Duodenal mucosa (tissue), 2 donors: ENCODE results near the gene TMTC2.
"Not testable (repeated sequence)": the region's sequence is repeated elsewhere in the genome, so short reads cannot be mapped to it uniquely, and the experiment has no call there.

ENCODE experiments used
- H3K27ac ChIP-seq: one replicate; pipeline ENCODE4 v1.7.0; 2013; ENCODE audit warnings: low read depth, low read length
- H3K27me3 ChIP-seq, 2 donors: one replicate each; pipeline ENCODE4 v1.7.0; 2013; ENCODE audit warnings: low read length in 2 of 2, control low read depth in 1 of 2; ENCODE audit not compliant: insufficient read depth in 2 of 2, control insufficient read depth in 1 of 2
- H3K36me3 ChIP-seq, 2 donors: one replicate each; pipeline ENCODE4 v1.7.0; 2013; ENCODE audit warnings: low read length in 2 of 2, control low read depth in 1 of 2; ENCODE audit not compliant: insufficient read depth in 2 of 2, control insufficient read depth in 1 of 2
- H3K4me1 ChIP-seq, 2 donors: one replicate each; pipeline ENCODE4 v1.7.0; 2013; ENCODE audit warnings: low read length in 2 of 2, control low read depth in 1 of 2; ENCODE audit not compliant: insufficient read depth in 2 of 2, control insufficient read depth in 1 of 2
- H3K4me3 ChIP-seq, 2 donors: one replicate each; pipeline ENCODE4 v1.7.0; 2013; ENCODE audit warnings: low read length in 2 of 2, low read depth in 1 of 2
- H3K9ac ChIP-seq, 2 donors: one replicate each; pipeline ENCODE4 v1.7.0; 2013; ENCODE audit warnings: low read length in 2 of 2, low read depth in 1 of 2
- H3K9me3 ChIP-seq, 2 donors: one replicate each; pipeline ENCODE4 v1.7.0; 2013; ENCODE audit warnings: low read length in 2 of 2, control low read depth in 1 of 2; ENCODE audit not compliant: control insufficient read depth in 1 of 2

The TMTC2 gene

GRCh38 chr12:82833481-82833880, 146.8 kb downstream of the TMTC2 start:
- H3K36me3 ChIP-seq = no peaks in the 10 kb centered on the region
- H3K9ac ChIP-seq = no peak overlapping the region
- no peaks in the 10 kb centered on the region for H3K27me3 ChIP-seq
- H3K4me3 ChIP-seq = no peak overlapping the region
- no peaks in the 10 kb centered on the region for H3K9me3 ChIP-seq
- no peaks in the 10 kb centered on the region for H3K4me1 ChIP-seq
- no peak overlapping the region for H3K27ac ChIP-seq

GRCh38 chr12:82835217-82835616, 148.5 kb downstream of the TMTC2 start:
- Histone ChIP-seq H3K27ac (no peak overlapping the region), H3K27me3 (no peaks in the 10 kb centered on the region), H3K9ac (no peak overlapping the region), H3K36me3 (no peaks in the 10 kb centered on the region), H3K4me3 (no peak overlapping the region), H3K4me1 (peaks cover 0 to 4% of the 10 kb centered on the region in 2 donors), H3K9me3 (no peaks in the 10 kb centered on the region)

GRCh38 chr12:82838131-82838551, 151.4 kb downstream of the TMTC2 start:
- Histone ChIP-seq H3K27me3 (no peaks in the 10 kb centered on the region), H3K4me1 (peaks cover 0 to 4% of the 10 kb centered on the region in 2 donors), H3K27ac (no peak overlapping the region), H3K9me3 (no peaks in the 10 kb centered on the region), H3K4me3 (no peak overlapping the region), H3K36me3 (no peaks in the 10 kb centered on the region), H3K9ac (no peak overlapping the region)

- no peak overlapping the region for H3K27ac ChIP-seq
- no peak overlapping the region for H3K4me3 ChIP-seq
- no peaks in the 10 kb centered on the region for H3K9me3 ChIP-seq
- H3K27me3 ChIP-seq = no peaks in the 10 kb centered on the region
- H3K36me3 ChIP-seq = no peaks in the 10 kb centered on the region
- peaks cover 0 to 4% of the 10 kb centered on the region in 2 donors for H3K4me1 ChIP-seq
- H3K9ac ChIP-seq = no peak overlapping the region
These were observed 152.1 kb downstream of the TMTC2 start for GRCh38 chr12:82838827-82839226.

GRCh38 chr12:82839796-82840195, 153.1 kb downstream of the TMTC2 start:
- Histone ChIP-seq H3K27ac (no peak overlapping the region), H3K4me1 (peaks cover 0 to 4% of the 10 kb centered on the region in 2 donors), H3K36me3 (no peaks in the 10 kb centered on the region), H3K9ac (no peak overlapping the region), H3K27me3 (no peaks in the 10 kb centered on the region), H3K9me3 (no peaks in the 10 kb centered on the region), H3K4me3 (no peak overlapping the region)

- no peaks in the 10 kb centered on the region for H3K9me3 ChIP-seq
- no peak overlapping the region for H3K4me3 ChIP-seq
- peaks cover 0 to 4% of the 10 kb centered on the region in 2 donors for H3K4me1 ChIP-seq
- H3K9ac ChIP-seq = no peak overlapping the region
- no peaks in the 10 kb centered on the region for H3K27me3 ChIP-seq
- H3K27ac ChIP-seq = no peak overlapping the region
- H3K36me3 ChIP-seq = no peaks in the 10 kb centered on the region
These were observed 154.8 kb downstream of the TMTC2 start for GRCh38 chr12:82841487-82841904.

- no peaks in the 10 kb centered on the region for H3K36me3 ChIP-seq
- H3K27ac ChIP-seq = no peak overlapping the region
- H3K27me3 ChIP-seq = no peaks in the 10 kb centered on the region
- no peak overlapping the region for H3K4me3 ChIP-seq
- peaks cover 0 to 4% of the 10 kb centered on the region in 2 donors for H3K4me1 ChIP-seq
- H3K9ac ChIP-seq = no peak overlapping the region
- no peaks in the 10 kb centered on the region for H3K9me3 ChIP-seq
These were observed 155.8 kb downstream of the TMTC2 start for GRCh38 chr12:82842480-82842879.

- not testable (repeated sequence) for H3K36me3 ChIP-seq, H3K4me1 ChIP-seq, H3K27me3 ChIP-seq, H3K27ac ChIP-seq, H3K9me3 ChIP-seq, H3K9ac ChIP-seq, H3K4me3 ChIP-seq
These were observed 158.4 kb downstream of the TMTC2 start for GRCh38 chr12:82845076-82845475.

- Histone ChIP-seq H3K9me3 (no peaks in the 10 kb centered on the region), H3K27ac (no peak overlapping the region), H3K4me1 (no peaks in the 10 kb centered on the region), H3K36me3 (no peaks in the 10 kb centered on the region), H3K27me3 (no peaks in the 10 kb centered on the region), H3K9ac (no peak overlapping the region), H3K4me3 (no peak overlapping the region)
These were observed 162.1 kb downstream of the TMTC2 start for GRCh38 chr12:82848845-82849244.

GRCh38 chr12:82852529-82852928, 165.8 kb downstream of the TMTC2 start:
- Histone ChIP-seq H3K9ac (no peak overlapping the region), H3K27ac (no peak overlapping the region), H3K27me3 (no peaks in the 10 kb centered on the region), H3K36me3 (no peaks in the 10 kb centered on the region), H3K9me3 (no peaks in the 10 kb centered on the region), H3K4me1 (peaks cover 7% of the 10 kb centered on the region in 2 donors), H3K4me3 (no peak overlapping the region)

- Histone ChIP-seq H3K4me1 (peaks cover 13 to 18% of the 10 kb centered on the region in 2 donors), H3K36me3 (no peaks in the 10 kb centered on the region), H3K9ac (no peak overlapping the region), H3K4me3 (no peak overlapping the region), H3K27ac (no peak overlapping the region), H3K9me3 (no peaks in the 10 kb centered on the region), H3K27me3 (no peaks in the 10 kb centered on the region)
These were observed 169.2 kb downstream of the TMTC2 start for GRCh38 chr12:82855872-82856271.
